A549 (cell line): ENCODE data around the gene INO80.

Experiments used
- BHLHE40 ChIP-seq: IDR thresholded peaks from 2 replicates; pipeline ENCODE4 v1.6.1; 2012; ENCODE audit warnings: low read depth, low read length, inconsistent platforms
- EHMT2 ChIP-seq: fragments of 200-600 bp; sonication (generic); IDR thresholded peaks from 2 replicates; pipeline ENCODE4 v1.6.1; 2016; ENCODE audit warnings: antibody characterized with exemption, low read depth, mild to moderate bottlenecking, moderate library complexity
- EP300 ChIP-seq, 2 experiments: fragments of >200 bp; sonication (Bioruptor Twin); formaldehyde crosslinking; IDR thresholded peaks; 2 replicates in 1 of 2; 3 replicates in 1 of 2; pipeline ENCODE4 v1.6.1; 2016 to 2017
- KDM1A ChIP-seq: fragments of 200-600 bp; sonication (generic); IDR thresholded peaks from 2 replicates; pipeline ENCODE4 v1.6.1; 2016; ENCODE audit warnings: low read depth, mild to moderate bottlenecking
- MAFK ChIP-seq: fragments of 450-650 bp; IDR thresholded peaks from 2 replicates; pipeline ENCODE4 v1.6.1; 2014; ENCODE audit not compliant: partially characterized antibody
- MYC ChIP-seq: IDR thresholded peaks from 2 replicates; pipeline ENCODE4 v1.6.1; 2012; ENCODE audit warnings: mild to moderate bottlenecking, inconsistent platforms, low read length, improper control_type of control experiment, borderline replicate concordance
- POLR2A ChIP-seq: IDR thresholded peaks from 2 replicates; pipeline ENCODE4 v1.6.1; 2012; ENCODE audit warnings: mild to moderate bottlenecking, low read length
- RCOR1 ChIP-seq: fragments of 150-350 bp; IDR thresholded peaks from 2 replicates; pipeline ENCODE4 v1.6.1; 2014; ENCODE audit warnings: antibody characterized with exemption, low read length, low read depth
- TF ChIP-seq, protein P1 (sequence below): fragments of >200 bp; sonication (Bioruptor Twin); formaldehyde crosslinking; IDR thresholded peaks from 3 replicates; pipeline ENCODE4 v1.5.1; 2016
- TF ChIP-seq, protein P2 (sequence below): fragments of 150-350 bp; IDR thresholded peaks from 2 replicates; pipeline ENCODE4 v1.6.1; 2014; ENCODE audit warnings: low read depth, mild to moderate bottlenecking, low read length
- TF ChIP-seq, protein P3 (sequence below): fragments of 450-650 bp; IDR thresholded peaks from 2 replicates; pipeline ENCODE4 v1.6.1; 2014; ENCODE audit warnings: antibody characterized with exemption
- TF ChIP-seq, protein P4 (sequence below): fragments of >200 bp; sonication (Bioruptor Twin); formaldehyde crosslinking; IDR thresholded peaks from 2 replicates; pipeline ENCODE4 v1.6.1; 2016
- TF ChIP-seq, protein P5 (sequence below): fragments of >200 bp; sonication (Bioruptor Twin); formaldehyde crosslinking; IDR thresholded peaks from 3 replicates; pipeline ENCODE4 v1.6.1; 2016
- TF ChIP-seq, protein P6 (sequence below): IDR thresholded peaks from 2 replicates; pipeline ENCODE4 v1.6.1; 2012

DNA sequence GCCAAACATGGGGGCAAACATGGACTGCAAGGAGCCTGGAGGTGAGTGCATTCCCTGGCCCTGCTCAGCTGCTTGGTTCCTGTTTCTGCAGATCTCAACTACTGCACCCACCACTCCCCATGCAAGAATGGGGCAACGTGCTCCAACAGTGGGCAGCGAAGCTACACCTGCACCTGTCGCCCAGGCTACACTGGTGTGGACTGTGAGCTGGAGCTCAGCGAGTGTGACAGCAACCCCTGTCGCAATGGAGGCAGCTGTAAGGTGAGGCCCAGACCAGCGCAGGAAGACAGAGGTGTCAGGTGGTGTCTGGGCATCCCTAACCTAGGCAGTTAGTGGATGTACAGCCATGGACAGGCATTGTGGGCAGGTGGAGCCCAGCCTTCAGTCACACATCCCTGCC is 181.6 kb downstream of the INO80 start:
- TF ChIP-seq, protein P1, sequence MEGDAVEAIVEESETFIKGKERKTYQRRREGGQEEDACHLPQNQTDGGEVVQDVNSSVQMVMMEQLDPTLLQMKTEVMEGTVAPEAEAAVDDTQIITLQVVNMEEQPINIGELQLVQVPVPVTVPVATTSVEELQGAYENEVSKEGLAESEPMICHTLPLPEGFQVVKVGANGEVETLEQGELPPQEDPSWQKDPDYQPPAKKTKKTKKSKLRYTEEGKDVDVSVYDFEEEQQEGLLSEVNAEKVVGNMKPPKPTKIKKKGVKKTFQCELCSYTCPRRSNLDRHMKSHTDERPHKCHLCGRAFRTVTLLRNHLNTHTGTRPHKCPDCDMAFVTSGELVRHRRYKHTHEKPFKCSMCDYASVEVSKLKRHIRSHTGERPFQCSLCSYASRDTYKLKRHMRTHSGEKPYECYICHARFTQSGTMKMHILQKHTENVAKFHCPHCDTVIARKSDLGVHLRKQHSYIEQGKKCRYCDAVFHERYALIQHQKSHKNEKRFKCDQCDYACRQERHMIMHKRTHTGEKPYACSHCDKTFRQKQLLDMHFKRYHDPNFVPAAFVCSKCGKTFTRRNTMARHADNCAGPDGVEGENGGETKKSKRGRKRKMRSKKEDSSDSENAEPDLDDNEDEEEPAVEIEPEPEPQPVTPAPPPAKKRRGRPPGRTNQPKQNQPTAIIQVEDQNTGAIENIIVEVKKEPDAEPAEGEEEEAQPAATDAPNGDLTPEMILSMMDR, result no peak
- no peak for TF ChIP-seq EP300 (IDR thresholded peaks at IDR 0.05)
- no peak for TF ChIP-seq POLR2A
- no peak for TF ChIP-seq EHMT2
- TF ChIP-seq, protein P2, sequence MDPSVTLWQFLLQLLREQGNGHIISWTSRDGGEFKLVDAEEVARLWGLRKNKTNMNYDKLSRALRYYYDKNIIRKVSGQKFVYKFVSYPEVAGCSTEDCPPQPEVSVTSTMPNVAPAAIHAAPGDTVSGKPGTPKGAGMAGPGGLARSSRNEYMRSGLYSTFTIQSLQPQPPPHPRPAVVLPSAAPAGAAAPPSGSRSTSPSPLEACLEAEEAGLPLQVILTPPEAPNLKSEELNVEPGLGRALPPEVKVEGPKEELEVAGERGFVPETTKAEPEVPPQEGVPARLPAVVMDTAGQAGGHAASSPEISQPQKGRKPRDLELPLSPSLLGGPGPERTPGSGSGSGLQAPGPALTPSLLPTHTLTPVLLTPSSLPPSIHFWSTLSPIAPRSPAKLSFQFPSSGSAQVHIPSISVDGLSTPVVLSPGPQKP, result no peak
- TF ChIP-seq MYC, result no peak
- TF ChIP-seq, protein P3, sequence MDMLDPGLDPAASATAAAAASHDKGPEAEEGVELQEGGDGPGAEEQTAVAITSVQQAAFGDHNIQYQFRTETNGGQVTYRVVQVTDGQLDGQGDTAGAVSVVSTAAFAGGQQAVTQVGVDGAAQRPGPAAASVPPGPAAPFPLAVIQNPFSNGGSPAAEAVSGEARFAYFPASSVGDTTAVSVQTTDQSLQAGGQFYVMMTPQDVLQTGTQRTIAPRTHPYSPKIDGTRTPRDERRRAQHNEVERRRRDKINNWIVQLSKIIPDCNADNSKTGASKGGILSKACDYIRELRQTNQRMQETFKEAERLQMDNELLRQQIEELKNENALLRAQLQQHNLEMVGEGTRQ, result no peak
- TF ChIP-seq, protein P4, sequence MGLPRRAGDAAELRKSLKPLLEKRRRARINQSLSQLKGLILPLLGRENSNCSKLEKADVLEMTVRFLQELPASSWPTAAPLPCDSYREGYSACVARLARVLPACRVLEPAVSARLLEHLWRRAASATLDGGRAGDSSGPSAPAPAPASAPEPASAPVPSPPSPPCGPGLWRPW, result no peak
- TF ChIP-seq BHLHE40, result no peak
- TF ChIP-seq RCOR1, result no peak
- TF ChIP-seq MAFK, result no peak
- no peak for TF ChIP-seq KDM1A
- TF ChIP-seq, protein P5, sequence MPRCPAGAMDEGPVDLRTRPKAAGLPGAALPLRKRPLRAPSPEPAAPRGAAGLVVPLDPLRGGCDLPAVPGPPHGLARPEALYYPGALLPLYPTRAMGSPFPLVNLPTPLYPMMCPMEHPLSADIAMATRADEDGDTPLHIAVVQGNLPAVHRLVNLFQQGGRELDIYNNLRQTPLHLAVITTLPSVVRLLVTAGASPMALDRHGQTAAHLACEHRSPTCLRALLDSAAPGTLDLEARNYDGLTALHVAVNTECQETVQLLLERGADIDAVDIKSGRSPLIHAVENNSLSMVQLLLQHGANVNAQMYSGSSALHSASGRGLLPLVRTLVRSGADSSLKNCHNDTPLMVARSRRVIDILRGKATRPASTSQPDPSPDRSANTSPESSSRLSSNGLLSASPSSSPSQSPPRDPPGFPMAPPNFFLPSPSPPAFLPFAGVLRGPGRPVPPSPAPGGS, result no peak
- TF ChIP-seq, protein P6, sequence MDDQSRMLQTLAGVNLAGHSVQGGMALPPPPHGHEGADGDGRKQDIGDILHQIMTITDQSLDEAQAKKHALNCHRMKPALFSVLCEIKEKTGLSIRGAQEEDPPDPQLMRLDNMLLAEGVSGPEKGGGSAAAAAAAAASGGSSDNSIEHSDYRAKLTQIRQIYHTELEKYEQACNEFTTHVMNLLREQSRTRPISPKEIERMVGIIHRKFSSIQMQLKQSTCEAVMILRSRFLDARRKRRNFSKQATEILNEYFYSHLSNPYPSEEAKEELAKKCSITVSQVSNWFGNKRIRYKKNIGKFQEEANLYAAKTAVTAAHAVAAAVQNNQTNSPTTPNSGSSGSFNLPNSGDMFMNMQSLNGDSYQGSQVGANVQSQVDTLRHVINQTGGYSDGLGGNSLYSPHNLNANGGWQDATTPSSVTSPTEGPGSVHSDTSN, result no peak
